K562 (cell line): ENCODE measurements around the gene APOM. TPM values are rescaled to one million over a fixed set of nuclear protein-coding genes. Genes with fewer than 3 reads are reported as not detected.

Experiments
- BRCA1 ChIP-seq, 2 experiments: fragments of 450-650 bp in 1 of 2; sonication (generic) in 1 of 2; formaldehyde crosslinking in 1 of 2; IDR thresholded peaks; 2 replicates each; pipeline versions ENCODE4 v1.5.0 to v1.6.1; 2017 to 2020; ENCODE audit warnings: mild to moderate bottlenecking in 1 of 2, missing genetic modification reagents in 1 of 2
- DMBX1 ChIP-seq: fragments of 250-450 bp; sonication (Bioruptor Pico); IDR thresholded peaks from 2 replicates; pipeline ENCODE4 v1.8.0; 2022; ENCODE audit warnings: inconsistent platforms, mild to moderate bottlenecking, moderate library complexity, borderline replicate concordance
- ELF1 ChIP-seq: fragments of 200-800 bp; sonication (Bioruptor generic); IDR thresholded peaks from 2 replicates; pipeline ENCODE4 v1.6.1; 2016; ENCODE audit warnings: missing genetic modification characterization, missing compliant biosample characterization
- ERF ChIP-seq: fragments of 450-650 bp; formaldehyde crosslinking; IDR thresholded peaks from 2 replicates; pipeline ENCODE4 v1.4.0; 2020; ENCODE audit warnings: mild to moderate bottlenecking, mixed read lengths
- HCFC1 ChIP-seq: IDR thresholded peaks from 2 replicates; pipeline ENCODE4 v1.6.1; 2012; ENCODE audit warnings: low read depth, low read length, improper control_type of control experiment
- HMG20A ChIP-seq: fragments of 450-650 bp; formaldehyde crosslinking; conservative IDR thresholded peaks from 2 replicates; pipeline ENCODE4 v1.4.0; 2020; ENCODE audit warnings: mild to moderate bottlenecking, mixed read lengths
- MAZ ChIP-seq, 2 experiments: fragments of 450-650 bp in 1 of 2; sonication (generic) in 1 of 2; formaldehyde crosslinking; IDR thresholded peaks in 1 of 2; conservative IDR thresholded peaks in 1 of 2; 2 replicates each; pipeline versions ENCODE4 v1.4.0 to v1.5.0; 2020; ENCODE audit warnings: mild to moderate bottlenecking in 1 of 2, missing genetic modification reagents in 1 of 2
- MEIS2 ChIP-seq: fragments of 450-650 bp; IDR thresholded peaks from 2 replicates; pipeline ENCODE4 v1.6.1; 2014; ENCODE audit warnings: mild to moderate bottlenecking; ENCODE audit not compliant: partially characterized antibody
- NBN ChIP-seq: fragments of 450-650 bp; IDR thresholded peaks from 2 replicates; pipeline ENCODE4 v1.6.1; 2016; ENCODE audit warnings: low read depth, mild to moderate bottlenecking
- NFIX ChIP-seq: fragments of 250-450 bp; sonication (Bioruptor Pico); IDR thresholded peaks from 2 replicates; pipeline ENCODE4 v1.4.0; 2020; ENCODE audit warnings: low read depth, mild to moderate bottlenecking, moderate library complexity
- POLR2H ChIP-seq: IDR thresholded peaks from 2 replicates; pipeline ENCODE4 v1.6.1; 2016; ENCODE audit warnings: missing genetic modification characterization, low read depth, mild to moderate bottlenecking, control low read depth, missing compliant biosample characterization, moderate library complexity
- RAD51 ChIP-seq: fragments of 450-650 bp; IDR thresholded peaks from 2 replicates; pipeline ENCODE4 v1.7.1; 2016; ENCODE audit warnings: low read depth, mild to moderate bottlenecking, borderline replicate concordance
- RBBP5 ChIP-seq: fragments of 200-600 bp; sonication (generic); IDR thresholded peaks from 2 replicates; pipeline ENCODE4 v1.6.1; 2012; ENCODE audit warnings: borderline replicate concordance, mild to moderate bottlenecking, low read length, control low read depth, inconsistent platforms; ENCODE audit not compliant: insufficient read depth, poor library complexity, severe bottlenecking
- RHOXF2B ChIP-seq: fragments of 250-450 bp; sonication (Bioruptor Pico); conservative IDR thresholded peaks from 2 replicates; pipeline ENCODE4 v1.5.1; 2021
- ZBTB5 ChIP-seq: fragments of 450-650 bp; IDR thresholded peaks from 2 replicates; pipeline ENCODE4 v1.6.1; 2017; ENCODE audit warnings: antibody characterized with exemption
- ZBTB8A ChIP-seq: fragments of 450-650 bp; IDR thresholded peaks from 2 replicates; pipeline ENCODE4 v1.6.1; 2018; ENCODE audit warnings: mild to moderate bottlenecking, moderate library complexity; ENCODE audit not compliant: partially characterized antibody
- ZFPM2 ChIP-seq: fragments of 250-450 bp; sonication (Bioruptor Pico); IDR thresholded peaks from 2 replicates; pipeline ENCODE4 v1.5.1; 2022; ENCODE audit warnings: mild to moderate bottlenecking
- ZNF584 ChIP-seq: fragments of 200-800 bp; sonication (Bioruptor generic); IDR thresholded peaks from 2 replicates; pipeline ENCODE4 v1.6.1; 2016; ENCODE audit warnings: low read depth, mild to moderate bottlenecking, missing genetic modification characterization, missing compliant biosample characterization
- ZNF76 ChIP-seq: fragments of 250-450 bp; sonication (Bioruptor Pico); IDR thresholded peaks from 2 replicates; pipeline ENCODE4 v1.4.0; 2020; ENCODE audit warnings: mild to moderate bottlenecking, moderate library complexity, borderline replicate concordance
- polyA plus RNA-seq, 8 experiments: library from polyadenylated mRNA; depleted of rRNA in 4 of 8; stranded (reverse) in 5 of 8; unstranded in 3 of 8; fragments of >200 nt; fragmentation: Nextera tagmentation in 2 of 8; fragmentation: Illumina TruSeq in 1 of 8; extraction: Ambion mirVana in 2 of 8; extraction: Trizol in 1 of 8; gene quantifications; 2 replicates each; pipeline versions ENCODE4 v1.2.1 to v1.2.3, GENCODE V29; 2011 to 2014; ENCODE audit warnings: inconsistent platforms in 1 of 8, missing spikeins in 1 of 8
- total RNA-seq, 7 experiments: library from RNA; depleted of rRNA in 6 of 7; stranded (reverse); fragments of >200 nt in 6 of 7; fragmentation: Illumina TruSeq in 2 of 7; extraction: Trizol in 2 of 7; gene quantifications; 2 replicates each; pipeline versions ENCODE4 v1.2.1 to v1.2.3, GENCODE V29; 2011 to 2021; ENCODE audit warnings: low replicate concordance in 1 of 7
- TF ChIP-seq, protein P1 (sequence below): IDR thresholded peaks from 2 replicates; pipeline ENCODE4 v1.6.1; 2011; ENCODE audit not compliant: insufficient read length; ENCODE audit errors: extremely low read depth
- TF ChIP-seq, protein P2 (sequence below), 2 experiments: fragments of 450-650 bp; conservative IDR thresholded peaks; 2 replicates each; pipeline ENCODE4 v1.6.1; 2017; ENCODE audit warnings: mild to moderate bottlenecking in 2 of 2, moderate library complexity in 2 of 2
- TF ChIP-seq, protein P3 (sequence below): fragments of 450-650 bp; formaldehyde crosslinking; IDR thresholded peaks from 2 replicates; pipeline ENCODE4 v1.4.0; 2020; ENCODE audit warnings: mild to moderate bottlenecking

The APOM gene
- total and polyA plus RNA-seq, 9 of the 15 experiments (the other 6 are each of a cell fraction or from before 2014, with no cell fraction given) = 5.7 to 24.3 (median 10.4) TPM

DNA sequence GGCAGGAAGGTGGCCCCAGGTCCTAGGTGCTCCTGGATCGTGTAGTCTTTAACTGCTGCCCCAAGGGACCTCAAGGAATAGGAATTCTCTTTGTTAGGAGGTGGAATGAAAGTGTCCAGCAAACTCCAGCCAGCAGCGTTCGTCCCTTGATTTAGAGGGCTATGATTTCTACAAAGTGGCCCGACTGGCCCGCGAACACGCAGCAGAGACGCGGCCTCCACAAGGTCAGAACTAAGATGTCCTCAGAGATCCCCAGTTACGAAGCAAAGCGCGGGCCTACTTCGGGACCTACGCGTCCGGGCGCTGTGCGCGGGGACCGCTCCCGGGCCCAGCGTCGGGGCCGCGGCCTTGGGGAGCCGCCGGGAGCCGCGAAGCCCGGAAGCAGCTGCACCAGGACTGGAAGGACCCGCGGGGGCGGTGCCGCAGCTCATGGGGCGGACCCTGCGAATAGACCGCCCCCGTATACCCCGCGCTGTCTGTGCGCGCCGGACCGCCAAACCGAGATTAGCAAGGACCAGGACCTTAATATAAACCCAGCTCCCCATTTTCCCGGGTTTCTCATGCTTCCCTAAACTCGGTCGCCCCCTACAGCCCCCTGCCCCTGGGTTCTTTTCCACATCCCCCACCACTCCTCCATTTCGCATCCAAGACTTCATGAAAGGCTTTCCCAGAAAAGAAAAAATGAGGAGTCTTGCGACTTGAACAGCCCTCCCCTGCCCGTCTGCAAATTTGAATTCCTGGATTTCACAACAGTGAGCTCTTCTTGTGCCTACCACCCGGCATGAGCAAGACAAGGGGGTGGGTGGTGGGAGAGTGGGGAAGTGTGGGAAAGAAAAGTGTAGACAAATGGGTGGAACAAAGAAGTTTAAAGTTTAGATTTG is 4.9 kb downstream of the APOM start, which contains the start of gene C6orf47 (continued):
- no peak for TF ChIP-seq ZNF584 (CRISPR knock-in tag)
- no peak for TF ChIP-seq BRCA1 (IDR thresholded peaks at IDR 0.05)
- no peak for TF ChIP-seq BRCA1 (CRISPR knock-in tag; IDR thresholded peaks at IDR 0.05)
- TF ChIP-seq NBN = peak; percentile 56; the same call in 1 of the 2 replicates
- TF ChIP-seq, protein P1, sequence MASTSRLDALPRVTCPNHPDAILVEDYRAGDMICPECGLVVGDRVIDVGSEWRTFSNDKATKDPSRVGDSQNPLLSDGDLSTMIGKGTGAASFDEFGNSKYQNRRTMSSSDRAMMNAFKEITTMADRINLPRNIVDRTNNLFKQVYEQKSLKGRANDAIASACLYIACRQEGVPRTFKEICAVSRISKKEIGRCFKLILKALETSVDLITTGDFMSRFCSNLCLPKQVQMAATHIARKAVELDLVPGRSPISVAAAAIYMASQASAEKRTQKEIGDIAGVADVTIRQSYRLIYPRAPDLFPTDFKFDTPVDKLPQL = no peak
- TF ChIP-seq MAZ (CRISPR knock-in tag; conservative IDR thresholded peaks at IDR 0.05 in 1 of 2, IDR thresholded peaks at IDR 0.05 in 1 of 2) = peak; percentile 92 to 95
- TF ChIP-seq DMBX1 = no peak
- TF ChIP-seq ZBTB8A = no peak
- peak; percentile 76 for TF ChIP-seq RBBP5
- TF ChIP-seq, protein P2, sequence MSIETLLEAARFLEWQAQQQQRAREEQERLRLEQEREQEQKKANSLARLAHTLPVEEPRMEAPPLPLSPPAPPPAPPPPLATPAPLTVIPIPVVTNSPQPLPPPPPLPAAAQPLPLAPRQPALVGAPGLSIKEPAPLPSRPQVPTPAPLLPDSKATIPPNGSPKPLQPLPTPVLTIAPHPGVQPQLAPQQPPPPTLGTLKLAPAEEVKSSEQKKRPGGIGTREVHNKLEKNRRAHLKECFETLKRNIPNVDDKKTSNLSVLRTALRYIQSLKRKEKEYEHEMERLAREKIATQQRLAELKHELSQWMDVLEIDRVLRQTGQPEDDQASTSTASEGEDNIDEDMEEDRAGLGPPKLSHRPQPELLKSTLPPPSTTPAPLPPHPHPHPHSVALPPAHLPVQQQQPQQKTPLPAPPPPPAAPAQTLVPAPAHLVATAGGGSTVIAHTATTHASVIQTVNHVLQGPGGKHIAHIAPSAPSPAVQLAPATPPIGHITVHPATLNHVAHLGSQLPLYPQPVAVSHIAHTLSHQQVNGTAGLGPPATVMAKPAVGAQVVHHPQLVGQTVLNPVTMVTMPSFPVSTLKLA (conservative IDR thresholded peaks at IDR 0.05) = no peak
- TF ChIP-seq MEIS2 = peak; percentile 12
- peak; percentile 64 for TF ChIP-seq HCFC1
- TF ChIP-seq RAD51 = no peak
- TF ChIP-seq ZBTB5 = no peak
- no peak; the same call in 1 of the 2 replicates for TF ChIP-seq HMG20A
- no peak for TF ChIP-seq POLR2H (tag)
- peak; percentile 98 for TF ChIP-seq ERF (CRISPR knock-in tag)
- peak; percentile 94 for TF ChIP-seq RHOXF2B (CRISPR knock-in tag)
- no peak for TF ChIP-seq ZNF76 (CRISPR knock-in tag)
- TF ChIP-seq, protein P3, sequence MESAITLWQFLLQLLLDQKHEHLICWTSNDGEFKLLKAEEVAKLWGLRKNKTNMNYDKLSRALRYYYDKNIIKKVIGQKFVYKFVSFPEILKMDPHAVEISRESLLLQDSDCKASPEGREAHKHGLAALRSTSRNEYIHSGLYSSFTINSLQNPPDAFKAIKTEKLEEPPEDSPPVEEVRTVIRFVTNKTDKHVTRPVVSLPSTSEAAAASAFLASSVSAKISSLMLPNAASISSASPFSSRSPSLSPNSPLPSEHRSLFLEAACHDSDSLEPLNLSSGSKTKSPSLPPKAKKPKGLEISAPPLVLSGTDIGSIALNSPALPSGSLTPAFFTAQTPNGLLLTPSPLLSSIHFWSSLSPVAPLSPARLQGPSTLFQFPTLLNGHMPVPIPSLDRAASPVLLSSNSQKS = no peak
- TF ChIP-seq ELF1 (tag) = no peak
- TF ChIP-seq ZFPM2 (CRISPR knock-in tag) = peak; percentile 93
- no peak; the same call in 1 of the 2 replicates for TF ChIP-seq NFIX (CRISPR knock-in tag)
